Upper lobe of left lung (tissue), 4 donors: Measurements from ENCODE around the gene LSM10.

Source experiments
- EP300 ChIP-seq, 4 donors: sonication (generic); formaldehyde crosslinking; IDR thresholded peaks; one replicate each; pipeline ENCODE4 v1.5.1; 2017; ENCODE audit warnings: antibody characterized with exemption in 4 of 4, control low read depth in 2 of 4
- POLR2A ChIP-seq, 4 donors: fragments of 450-650 bp; IDR thresholded peaks; one replicate each; pipeline ENCODE4 v1.5.1; 2016 to 2017; ENCODE audit warnings: antibody characterized with exemption in 4 of 4, mild to moderate bottlenecking in 2 of 4
- POLR2AphosphoS5 ChIP-seq, 2 donors: sonication (generic); formaldehyde crosslinking; IDR thresholded peaks; one replicate each; pipeline ENCODE4 v1.5.1; 2017; ENCODE audit warnings: antibody characterized with exemption in 2 of 2
- TF ChIP-seq, protein P1 (sequence below), 6 experiments: fragments of 450-650 bp in 4 of 6; fragments of 200-600 bp in 2 of 6; sonication (generic) in 2 of 6; IDR thresholded peaks; one replicate each; pipeline ENCODE4 v1.5.1; 2016 to 2019; ENCODE audit warnings: antibody characterized with exemption in 6 of 6

- TF ChIP-seq, protein P1, sequence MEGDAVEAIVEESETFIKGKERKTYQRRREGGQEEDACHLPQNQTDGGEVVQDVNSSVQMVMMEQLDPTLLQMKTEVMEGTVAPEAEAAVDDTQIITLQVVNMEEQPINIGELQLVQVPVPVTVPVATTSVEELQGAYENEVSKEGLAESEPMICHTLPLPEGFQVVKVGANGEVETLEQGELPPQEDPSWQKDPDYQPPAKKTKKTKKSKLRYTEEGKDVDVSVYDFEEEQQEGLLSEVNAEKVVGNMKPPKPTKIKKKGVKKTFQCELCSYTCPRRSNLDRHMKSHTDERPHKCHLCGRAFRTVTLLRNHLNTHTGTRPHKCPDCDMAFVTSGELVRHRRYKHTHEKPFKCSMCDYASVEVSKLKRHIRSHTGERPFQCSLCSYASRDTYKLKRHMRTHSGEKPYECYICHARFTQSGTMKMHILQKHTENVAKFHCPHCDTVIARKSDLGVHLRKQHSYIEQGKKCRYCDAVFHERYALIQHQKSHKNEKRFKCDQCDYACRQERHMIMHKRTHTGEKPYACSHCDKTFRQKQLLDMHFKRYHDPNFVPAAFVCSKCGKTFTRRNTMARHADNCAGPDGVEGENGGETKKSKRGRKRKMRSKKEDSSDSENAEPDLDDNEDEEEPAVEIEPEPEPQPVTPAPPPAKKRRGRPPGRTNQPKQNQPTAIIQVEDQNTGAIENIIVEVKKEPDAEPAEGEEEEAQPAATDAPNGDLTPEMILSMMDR (IDR thresholded peaks at IDR 0.05): no peak
- TF ChIP-seq POLR2AphosphoS5 (IDR thresholded peaks at IDR 0.05): no peak
- no peak for TF ChIP-seq POLR2A (IDR thresholded peaks at IDR 0.05)
- TF ChIP-seq EP300 (IDR thresholded peaks at IDR 0.05): no peak
Measured at GRCh38 chr1:36383240-36383639, 14.5 kb downstream of the LSM10 start.
